T-helper 2 cell treated with Interferon-gamma antibody and Interleukin-4, amounts not matched to agents 5 μg/mL and 100 μg/mL, for 36 hours (primary cell): ENCODE results near the gene TNFRSF6B.
"Not testable (repeated sequence)": the region's sequence is repeated elsewhere in the genome, so short reads cannot be mapped to it uniquely, and the experiment has no call there.

ENCODE experiments used
- DNase-seq: peaks from one replicate; pipeline ENCODE4 v3.0.0; 2021; ENCODE audit warnings: low spot score
- H3K27ac Mint-ChIP-seq: one replicate; pipeline ENCODE4 v1.8.0; 2021; ENCODE audit warnings: mild to moderate bottlenecking, mixed read lengths
- H3K27me3 Mint-ChIP-seq: one replicate; pipeline ENCODE4 v1.8.0; 2021; ENCODE audit warnings: low read depth, mixed read lengths
- H3K36me3 Mint-ChIP-seq: one replicate; pipeline ENCODE4 v1.8.0; 2021; ENCODE audit warnings: low read depth, mixed read lengths
- H3K4me1 Mint-ChIP-seq: one replicate; pipeline ENCODE4 v1.8.0; 2021; ENCODE audit warnings: low read depth, mixed read lengths
- H3K4me3 Mint-ChIP-seq: one replicate; pipeline ENCODE4 v1.8.0; 2022; ENCODE audit warnings: mild to moderate bottlenecking, moderate library complexity, mixed read lengths
- H3K9me3 Mint-ChIP-seq: one replicate; pipeline ENCODE4 v1.8.0; 2021; ENCODE audit warnings: mixed read lengths

TNFRSF6B gene

GRCh38 chr20:63712191-63712590 is 15.7 kb downstream of the TNFRSF6B start:
- Mint-ChIP-seq H3K27ac (no peak overlapping the region), H3K4me3 (no peak overlapping the region), H3K4me1 (peaks cover 19% of the 10 kb centered on the region), H3K36me3 (peaks cover 74% of the 10 kb centered on the region), H3K9me3 (peaks cover 17% of the 10 kb centered on the region), H3K27me3 (no peaks in the 10 kb centered on the region)
- DNase-seq, result no peak

- DNase-seq, result no peak
- Mint-ChIP-seq H3K9me3 (peaks cover 28% of the 10 kb centered on the region), H3K4me3 (no peak overlapping the region), H3K27me3 (no peaks in the 10 kb centered on the region), H3K36me3 (peaks cover 77% of the 10 kb centered on the region), H3K27ac (no peak overlapping the region), H3K4me1 (peaks cover 11% of the 10 kb centered on the region)
These were observed 18.4 kb downstream of the TNFRSF6B start for GRCh38 chr20:63714858-63715257.

DNA sequence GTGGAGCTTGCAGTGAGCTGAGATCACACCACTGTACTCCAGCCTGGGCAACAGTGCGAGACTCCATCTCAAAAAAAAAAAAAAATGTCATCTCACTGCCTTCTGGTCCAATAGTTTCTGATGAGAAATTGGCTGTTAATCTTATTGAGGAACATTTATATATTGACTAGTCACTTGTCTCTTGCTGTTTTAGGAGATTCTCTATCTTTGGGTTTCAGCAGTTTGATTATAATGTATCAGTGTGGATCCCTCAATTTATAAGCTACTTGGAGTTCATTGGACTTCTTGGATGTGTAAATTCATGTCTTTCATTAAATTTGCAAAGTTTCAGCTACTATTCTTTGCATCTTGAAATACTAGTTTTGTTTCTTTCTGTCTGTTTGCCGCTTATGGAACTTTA is 22.5 kb downstream of the TNFRSF6B start:
- no peaks in the 10 kb centered on the region for H3K27me3 Mint-ChIP-seq
- no peak overlapping the region for H3K27ac Mint-ChIP-seq
- no peak overlapping the region for H3K4me3 Mint-ChIP-seq

GRCh38 chr20:63722967-63723622 is 26.6 kb downstream of the TNFRSF6B start:
- not testable (repeated sequence) for H3K27ac Mint-ChIP-seq, H3K4me3 Mint-ChIP-seq
- peaks cover 17% of the 10 kb centered on the region for H3K4me1 Mint-ChIP-seq

More for the DNA sequence above, 22.5 kb downstream of the TNFRSF6B start:
- DNase-seq, result no peak
- peaks cover 77% of the 10 kb centered on the region for H3K36me3 Mint-ChIP-seq
- H3K4me1 Mint-ChIP-seq, result peaks cover 8% of the 10 kb centered on the region
- peaks cover 24% of the 10 kb centered on the region for H3K9me3 Mint-ChIP-seq

GRCh38 chr20:63730189-63730733 is 33.8 kb downstream of the TNFRSF6B start:
- DNase-seq, H3K27ac Mint-ChIP-seq, H3K9me3 Mint-ChIP-seq, H3K4me3 Mint-ChIP-seq, H3K27me3 Mint-ChIP-seq: not testable (repeated sequence)
- Mint-ChIP-seq H3K4me1 (peaks cover 38% of the 10 kb centered on the region), H3K36me3 (peaks cover 44% of the 10 kb centered on the region)

More at GRCh38 chr20:63722967-63723622, 26.6 kb downstream of the TNFRSF6B start:
- not testable (repeated sequence) for DNase-seq, H3K27me3 Mint-ChIP-seq
- Mint-ChIP-seq H3K9me3 (peaks cover 17% of the 10 kb centered on the region), H3K36me3 (peaks cover 70% of the 10 kb centered on the region)

DNA sequence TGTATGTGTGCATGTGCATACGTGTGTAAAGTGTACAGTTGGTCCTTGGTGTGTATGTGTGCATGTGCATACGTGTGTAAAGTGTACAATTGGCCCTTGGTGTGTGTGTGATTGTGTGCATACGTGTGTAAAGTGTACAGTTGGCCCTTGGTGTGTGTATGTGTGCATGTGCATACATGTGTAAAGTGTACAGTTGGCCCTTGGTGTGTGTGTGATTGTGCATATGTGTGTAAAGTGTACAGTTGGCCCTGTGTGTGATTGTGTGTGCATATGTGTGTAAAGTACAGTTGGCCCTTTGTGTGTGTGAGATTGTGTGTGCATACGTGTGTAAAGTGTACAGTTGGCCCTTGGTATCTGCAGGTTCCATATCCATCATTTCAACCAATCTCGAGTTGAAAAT is 35.0 kb downstream of the TNFRSF6B start:
- Mint-ChIP-seq H3K4me1 (peaks cover 46% of the 10 kb centered on the region), H3K9me3 (peaks cover 4% of the 10 kb centered on the region), H3K4me3 (no peak overlapping the region), H3K27me3 (no peaks in the 10 kb centered on the region), H3K27ac (no peak overlapping the region), H3K36me3 (peaks cover 43% of the 10 kb centered on the region)
- no peak for DNase-seq

- no peaks in the 10 kb centered on the region for H3K27me3 Mint-ChIP-seq
- peaks cover 44% of the 10 kb centered on the region for H3K4me1 Mint-ChIP-seq
- no peak overlapping the region for H3K27ac Mint-ChIP-seq
These were observed 36.0 kb downstream of the TNFRSF6B start for GRCh38 chr20:63732118-63733095.

GRCh38 chr20:63733117-63733516 is 36.7 kb downstream of the TNFRSF6B start:
- Mint-ChIP-seq H3K27me3 (no peaks in the 10 kb centered on the region), H3K4me1 (peaks cover 40% of the 10 kb centered on the region), H3K9me3 (no peaks in the 10 kb centered on the region), H3K4me3 (no peak overlapping the region), H3K36me3 (peaks cover 32% of the 10 kb centered on the region), H3K27ac (no peak overlapping the region)
- DNase-seq, result no peak

More at GRCh38 chr20:63732118-63733095, 36.0 kb downstream of the TNFRSF6B start:
- Mint-ChIP-seq H3K9me3 (no peaks in the 10 kb centered on the region), H3K36me3 (peaks cover 37% of the 10 kb centered on the region), H3K4me3 (no peak overlapping the region)
- no peak for DNase-seq

GRCh38 chr20:63733579-63734081 is 37.2 kb downstream of the TNFRSF6B start:
- Mint-ChIP-seq H3K9me3 (no peaks in the 10 kb centered on the region), H3K27ac (peak overlapping the region; percentile 81), H3K4me3 (peak overlapping the region; percentile 37), H3K4me1 (peaks cover 36% of the 10 kb centered on the region), H3K27me3 (no peaks in the 10 kb centered on the region), H3K36me3 (peaks cover 27% of the 10 kb centered on the region)
- DNase-seq, result peak; percentile 3

- Mint-ChIP-seq H3K36me3 (peaks cover 24% of the 10 kb centered on the region), H3K27me3 (no peaks in the 10 kb centered on the region), H3K4me1 (peaks cover 31% of the 10 kb centered on the region), H3K4me3 (peak overlapping the region; percentile 37), H3K9me3 (no peaks in the 10 kb centered on the region), H3K27ac (peak overlapping the region; percentile 81)
- DNase-seq, result peak; percentile 4
These were observed 37.9 kb downstream of the TNFRSF6B start for GRCh38 chr20:63734111-63734945.

DNA sequence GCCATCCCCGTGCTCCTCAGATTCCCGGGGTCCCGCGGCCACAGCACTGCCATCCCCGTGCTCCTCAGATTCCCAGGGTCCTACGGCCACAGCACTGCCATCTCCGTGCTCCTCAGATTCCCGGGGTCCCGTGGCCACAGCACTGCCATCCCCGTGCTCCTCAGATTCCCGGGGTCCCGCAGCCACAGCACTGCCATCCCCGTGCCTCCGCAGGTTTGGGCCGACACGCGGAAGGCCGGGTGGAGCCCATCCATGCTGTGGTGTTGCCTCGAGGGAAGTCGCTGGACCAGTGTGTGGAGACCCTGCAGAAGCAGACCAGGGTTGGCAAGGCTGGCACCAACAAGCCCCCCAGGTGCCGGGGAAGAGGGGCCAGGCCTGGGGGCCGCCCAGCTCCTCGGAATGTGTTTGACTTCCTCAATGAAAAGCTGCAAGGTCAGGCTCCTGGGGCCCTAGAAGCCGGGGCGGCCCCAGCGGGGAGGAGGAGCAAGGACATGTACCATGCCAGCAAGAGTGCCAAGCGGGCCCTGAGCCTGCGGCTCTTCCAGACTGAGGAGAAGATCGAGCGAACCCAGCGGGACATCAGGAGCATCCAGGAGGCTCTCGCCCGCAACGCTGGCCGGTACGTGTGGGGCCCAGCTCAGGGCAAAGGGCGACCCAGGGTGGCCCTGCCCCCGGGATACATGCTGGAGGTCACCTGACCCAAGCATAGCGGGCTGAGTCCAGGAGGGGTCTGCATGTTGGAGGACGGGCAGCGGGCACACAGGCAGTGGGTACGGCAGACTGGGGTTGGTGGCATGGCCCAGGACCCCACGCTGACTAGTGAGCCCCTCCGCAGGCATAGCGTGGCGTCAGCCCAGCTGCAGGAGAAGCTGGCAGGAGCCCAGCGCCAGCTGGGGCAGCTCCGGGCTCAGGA is 38.8 kb downstream of the TNFRSF6B start:
- Mint-ChIP-seq H3K4me1 (peaks cover 22% of the 10 kb centered on the region), H3K27me3 (no peaks in the 10 kb centered on the region), H3K27ac (peak overlapping the region; percentile 88), H3K36me3 (peaks cover 19% of the 10 kb centered on the region), H3K4me3 (peak overlapping the region; percentile 90), H3K9me3 (no peaks in the 10 kb centered on the region)
- no peak for DNase-seq

DNA sequence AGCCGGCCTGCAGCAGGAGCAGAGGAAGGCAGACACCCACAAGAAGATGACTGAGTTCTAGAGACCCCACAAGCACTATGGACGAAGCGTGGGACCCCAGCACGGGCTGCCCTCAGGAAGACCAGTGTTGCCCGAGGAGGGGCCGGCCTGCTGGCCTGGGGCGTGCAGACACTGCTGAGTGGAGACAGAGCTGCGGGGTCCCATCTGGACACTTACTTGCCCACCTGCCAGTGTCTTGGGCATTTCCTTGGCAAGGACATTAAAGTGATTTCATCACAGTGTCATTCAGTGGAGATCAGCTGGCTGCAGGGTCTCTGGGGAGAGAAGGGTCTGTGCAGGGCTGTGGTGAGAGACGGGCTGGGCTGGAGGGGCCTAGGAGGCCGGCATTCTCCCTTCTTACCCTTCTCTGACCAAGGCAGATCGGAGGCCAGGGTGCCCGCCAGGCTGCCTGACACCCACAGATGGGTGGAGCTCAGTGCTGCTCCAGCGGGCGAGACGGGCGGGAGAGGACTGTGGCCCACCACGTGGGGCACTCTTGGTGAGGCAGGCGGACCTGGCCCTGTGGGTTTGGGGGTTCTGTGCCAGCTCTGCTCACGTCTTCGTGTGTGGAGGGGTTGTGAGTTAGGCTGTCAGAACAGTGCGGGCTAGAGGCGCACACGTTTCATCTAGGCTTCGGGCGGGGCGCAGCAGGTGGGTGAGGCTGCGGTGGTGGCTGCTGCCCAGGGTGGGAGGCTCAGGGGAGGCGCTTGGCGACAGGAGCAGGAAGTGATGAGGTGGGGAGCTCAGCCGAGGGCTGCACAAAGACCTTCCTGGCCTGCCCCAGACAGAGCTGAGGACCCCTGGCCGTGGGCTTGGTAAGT is 39.6 kb downstream of the TNFRSF6B start, which contains the start of gene LIME1:
TSS of gene LIME1 (plus strand) at position 806 of the 860 bp plus-strand sequence. CDS start 886 bp downstream, outside the sequence.
- Mint-ChIP-seq H3K4me3 (peak within 1 kb of the TSS; percentile 90), H3K27ac (peak within 1 kb of the TSS; percentile 88), H3K9me3 (no peaks in the 10 kb centered on the region), H3K36me3 (peaks cover 19% of the 10 kb centered on the region), H3K27me3 (no peaks in the 10 kb centered on the region), H3K4me1 (peaks cover 20% of the 10 kb centered on the region)
- DNase-seq, result peak; percentile 35
